Adrenal gland (tissue), 12 donors: ENCODE measurements around the gene SEPTIN11. TPM values are rescaled to one million over a fixed set of nuclear protein-coding genes. Genes with fewer than 3 reads are reported as not detected.

Experiments
- DNase-seq, 7 donors: peaks; one replicate each; pipeline ENCODE4 v3.0.0-alpha.2; 2019 to 2020
- H3K27ac ChIP-seq, 5 donors: fragments of 200-600 bp; sonication (generic) in 4 of 5; 1 replicate in 3 of 5; 2 replicates in 2 of 5; pipeline versions ENCODE4 v1.5.1 to v1.8.0; 2016 to 2020; ENCODE audit warnings: mild to moderate bottlenecking in 1 of 5
- H3K27me3 ChIP-seq: fragments of 200-600 bp; 2 replicates; pipeline ENCODE4 v1.8.0; 2021
- H3K36me3 ChIP-seq, 2 donors: fragments of 200-600 bp; replicated peaks in 1 of 2; 1 replicate in 1 of 2; 2 replicates in 1 of 2; pipeline versions ENCODE4 v1.5.1 to v1.8.0; 2018 to 2022
- H3K4me1 ChIP-seq, 2 donors: fragments of 200-600 bp; replicated peaks in 1 of 2; 1 replicate in 1 of 2; 2 replicates in 1 of 2; pipeline versions ENCODE4 v1.5.1 to v1.8.0; 2018 to 2021
- H3K4me3 ChIP-seq, 4 donors: fragments of 200-600 bp; sonication (generic) in 3 of 4; one replicate each; pipeline ENCODE4 v1.5.1; 2016 to 2018
- H3K9me3 ChIP-seq, 3 donors: fragments of 200-600 bp; sonication (generic) in 1 of 3; replicated peaks in 1 of 3; 1 replicate in 2 of 3; 2 replicates in 1 of 3; pipeline versions ENCODE4 v1.5.1 to v1.8.0; 2016 to 2021
- CTCF ChIP-seq, 6 experiments: fragments of 450-650 bp in 4 of 6; fragments of 200-600 bp in 2 of 6; sonication (generic) in 1 of 6; IDR thresholded peaks; 1 replicate in 5 of 6; 2 replicates in 1 of 6; pipeline versions ENCODE4 v1.5.1 to v1.8.0; 2016 to 2021; ENCODE audit warnings: antibody characterized with exemption in 6 of 6, mild to moderate bottlenecking in 2 of 6, moderate library complexity in 1 of 6
- POLR2A ChIP-seq, 2 donors: fragments of 450-650 bp; IDR thresholded peaks; one replicate each; pipeline ENCODE4 v1.6.1; 2017; ENCODE audit warnings: antibody characterized with exemption in 2 of 2, mild to moderate bottlenecking in 2 of 2, moderate library complexity in 1 of 2
- WGBS, 4 donors: extraction: QIAGEN DNeasy Blood & Tissue Kit in 2 of 4; methylation state at CpG; one replicate each; pipeline versions ENCODE4 v1.1.5 to v1.1.7; 2013 to 2017; 5-methylcytosine and 5-hydroxymethylcytosine counted together
- intact Hi-C, 2 donors: fragments of 100-400 bp; cut with DNase I; formaldehyde crosslinking; loops; one replicate each; pipeline versions ENCODE4 v1.14.1 to v1.15.0; 2022 to 2023
- polyA plus RNA-seq, 3 donors: library from polyadenylated mRNA; stranded (reverse); fragments of 200-250 nt in 2 of 3; fragments of 350-450 nt in 1 of 3; fragmentation: Illumina TruSeq in 1 of 3; extraction: RNeasy Lipid Tissue Mini Kit (QIAGEN cat#74804) in 1 of 3; gene quantifications; one replicate each; pipeline ENCODE4 v1.2.3, GENCODE V29; 2013 to 2014
- total RNA-seq, 9 donors: library from RNA; depleted of rRNA in 4 of 9; stranded (reverse); fragments of >200 nt in 4 of 9; fragments of 120-200 nt in 1 of 9; fragmentation: NEBNext Ultra II Directional in 1 of 9; extraction: Animal tissue kit (Norgen Biotek cat#: 25700) in 1 of 9; gene quantifications; one replicate each; pipeline versions ENCODE4 v1.1.0 to v1.2.4, GENCODE V29; 2013 to 2023
- donor health status: healthy with polysubstance abuse.
- donor health status: Bipolar disorder and iron deficiency.
- donor health status: DM: yes; HTN: yes; CAD: no.
- donor health status: DM: no; HTN: no; CAD: no.
- donor health status: DM: no; HTN: no; CAD: no.
- donor health status: DM: yes; HTN: yes; CAD: no.

Gene SEPTIN11
- total and polyA plus RNA-seq, 12 donors = 12.5 to 49.1 (median 31.5) TPM

GRCh38 chr4:76969495-76969894 is 19.9 kb downstream of the SEPTIN11 start:
- H3K27ac ChIP-seq = no peak overlapping the region
- H3K36me3 ChIP-seq = no peaks in the 10 kb centered on the region
- no peaks in the 10 kb centered on the region for H3K9me3 ChIP-seq
- intact Hi-C loops = no loop called here
- no peaks in the 10 kb centered on the region for H3K27me3 ChIP-seq
- TF ChIP-seq CTCF (IDR thresholded peaks at IDR 0.05) (no peak), POLR2A (IDR thresholded peaks at IDR 0.05) (no peak)
- no peak overlapping the region for H3K4me3 ChIP-seq
- H3K4me1 ChIP-seq = no peaks in the 10 kb centered on the region
- no peak for DNase-seq
- 76 to 83% (median 82%) methylated on average over 3 of the region's 3 CpGs for WGBS, 4 donors

- TF ChIP-seq POLR2A (IDR thresholded peaks at IDR 0.05) (no peak), CTCF (IDR thresholded peaks at IDR 0.05) (no peak)
- Histone ChIP-seq H3K9me3 (no peaks in the 10 kb centered on the region), H3K27me3 (no peaks in the 10 kb centered on the region), H3K4me1 (no peaks in the 10 kb centered on the region), H3K36me3 (no peaks in the 10 kb centered on the region), H3K27ac (no peak overlapping the region), H3K4me3 (no peak overlapping the region)
- DNase-seq = no peak
- intact Hi-C loops = no loop called here
- WGBS, 4 donors = 87 to 97% (median 88%) methylated on average over 5 of the region's 5 CpGs
Observed at GRCh38 chr4:76969941-76970529, 20.5 kb downstream of the SEPTIN11 start.

DNA sequence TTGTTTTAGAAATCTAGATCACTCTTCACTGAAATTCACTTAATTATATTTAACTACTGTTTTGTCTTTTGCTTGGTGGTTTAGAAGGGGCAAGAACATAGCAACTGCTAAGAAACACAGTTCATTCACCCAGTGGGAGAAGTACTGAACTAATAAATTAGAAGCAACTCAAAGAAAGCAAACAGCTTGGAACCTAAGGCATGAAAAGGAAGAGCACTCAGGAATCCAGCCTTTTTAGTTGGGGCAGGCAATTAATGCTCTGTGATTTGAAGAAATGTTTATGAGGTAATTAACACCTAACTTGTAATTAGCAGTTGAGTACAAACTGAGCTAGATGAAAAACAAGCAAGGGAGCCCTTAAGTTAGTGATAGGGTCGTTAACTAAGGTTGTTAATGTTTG is 22.8 kb downstream of the SEPTIN11 start:
- Histone ChIP-seq H3K27ac (no peak overlapping the region), H3K36me3 (no peaks in the 10 kb centered on the region), H3K9me3 (no peaks in the 10 kb centered on the region), H3K4me3 (no peak overlapping the region), H3K4me1 (no peaks in the 10 kb centered on the region), H3K27me3 (no peaks in the 10 kb centered on the region)
- DNase-seq = no peak
- intact Hi-C loops = no loop called here
- no peak for TF ChIP-seq POLR2A (IDR thresholded peaks at IDR 0.05)
- no peak for TF ChIP-seq CTCF (IDR thresholded peaks at IDR 0.05)
- WGBS, 4 donors = 74 to 97% (median 87%) methylated on average over 1 of the region's 1 CpG

GRCh38 chr4:76974150-76974549 is 24.6 kb downstream of the SEPTIN11 start:
- Histone ChIP-seq H3K36me3 (no peaks in the 10 kb centered on the region), H3K4me3 (no peak overlapping the region), H3K4me1 (no peaks in the 10 kb centered on the region), H3K27me3 (no peaks in the 10 kb centered on the region), H3K9me3 (no peaks in the 10 kb centered on the region), H3K27ac (no peak overlapping the region)
- 70 to 83% (median 76%) methylated on average over 2 of the region's 2 CpGs for WGBS, 4 donors
- intact Hi-C loops = no loop called here
- no peak for DNase-seq
- TF ChIP-seq POLR2A (IDR thresholded peaks at IDR 0.05) (no peak), CTCF (IDR thresholded peaks at IDR 0.05) (no peak)
